ENCODE results near the gene MGMT. TPM values are rescaled to one million over a fixed set of nuclear protein-coding genes. Genes with fewer than 3 reads are reported as not detected.

MGMT gene
- total RNA-seq, 2 experiments from 2014 or later, result 9.0 to 9.6 TPM

DNA sequence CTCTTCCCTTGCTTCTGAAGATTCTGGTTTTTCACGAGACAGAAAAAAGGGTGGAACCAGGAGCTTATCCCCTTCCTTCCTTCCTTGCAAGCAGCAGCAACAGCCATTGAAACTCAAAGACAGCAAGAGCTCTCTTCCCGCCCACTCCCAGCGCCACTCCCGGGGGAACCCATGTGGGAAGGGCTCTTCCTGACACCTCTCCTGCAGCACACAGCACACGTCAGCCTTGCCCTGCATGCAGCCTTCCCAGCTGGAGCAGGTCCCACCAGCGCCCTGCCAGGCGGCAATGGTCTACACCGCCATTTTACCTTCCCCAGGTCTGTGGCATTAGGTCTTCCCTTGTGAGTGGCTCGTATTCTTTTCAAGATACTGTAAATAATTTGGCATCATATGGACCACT is 161.8 kb downstream of the MGMT start:
- H3K4me3 ChIP-seq (ENCODE audit: low read length), result no peak overlapping the region
- peaks cover 7% of the 10 kb centered on the region for H3K4me1 Mint-ChIP-seq (ENCODE audit: low read depth)
- POLR2A ChIA-PET, result no interaction called here
- CTCF ChIA-PET, result no interaction called here
- no peaks in the 10 kb centered on the region for H3K36me3 ChIP-seq (ENCODE audit: insufficient read depth, low read length)
- peaks cover 0 to 48% of the 10 kb centered on the region in 2 experiments for H3K9me3 ChIP-seq (ENCODE audit: control insufficient read depth in 1 of 2, insufficient read depth in 1 of 2, low read length in 2 of 2)
- no peak overlapping the region for H3K27ac ChIP-seq (ENCODE audit: low read depth in 1 of 2, low read length in 2 of 2)
- no peaks in the 10 kb centered on the region for H3K4me1 ChIP-seq (ENCODE audit: insufficient read depth, low read length)
- H3K27ac Mint-ChIP-seq, result no peak overlapping the region
- intact Hi-C loops (cut with DNase I, micrococcal nuclease), result no loop called here
- no peaks in the 10 kb centered on the region for H3K27me3 Mint-ChIP-seq
- DNase-seq (no peak), ATAC-seq (ENCODE audit: poor library complexity) (no peak)
- peaks cover 11% of the 10 kb centered on the region for H3K9me3 Mint-ChIP-seq
- H3K27me3 ChIP-seq (ENCODE audit: control insufficient read depth in 1 of 2, insufficient read depth in 2 of 2, low read length in 2 of 2), result no peaks in the 10 kb centered on the region
- H3K36me3 Mint-ChIP-seq (ENCODE audit: low read depth), result peaks cover 86% of the 10 kb centered on the region
- no peak overlapping the region for H3K4me3 Mint-ChIP-seq
- TF ChIP-seq, protein P1, sequence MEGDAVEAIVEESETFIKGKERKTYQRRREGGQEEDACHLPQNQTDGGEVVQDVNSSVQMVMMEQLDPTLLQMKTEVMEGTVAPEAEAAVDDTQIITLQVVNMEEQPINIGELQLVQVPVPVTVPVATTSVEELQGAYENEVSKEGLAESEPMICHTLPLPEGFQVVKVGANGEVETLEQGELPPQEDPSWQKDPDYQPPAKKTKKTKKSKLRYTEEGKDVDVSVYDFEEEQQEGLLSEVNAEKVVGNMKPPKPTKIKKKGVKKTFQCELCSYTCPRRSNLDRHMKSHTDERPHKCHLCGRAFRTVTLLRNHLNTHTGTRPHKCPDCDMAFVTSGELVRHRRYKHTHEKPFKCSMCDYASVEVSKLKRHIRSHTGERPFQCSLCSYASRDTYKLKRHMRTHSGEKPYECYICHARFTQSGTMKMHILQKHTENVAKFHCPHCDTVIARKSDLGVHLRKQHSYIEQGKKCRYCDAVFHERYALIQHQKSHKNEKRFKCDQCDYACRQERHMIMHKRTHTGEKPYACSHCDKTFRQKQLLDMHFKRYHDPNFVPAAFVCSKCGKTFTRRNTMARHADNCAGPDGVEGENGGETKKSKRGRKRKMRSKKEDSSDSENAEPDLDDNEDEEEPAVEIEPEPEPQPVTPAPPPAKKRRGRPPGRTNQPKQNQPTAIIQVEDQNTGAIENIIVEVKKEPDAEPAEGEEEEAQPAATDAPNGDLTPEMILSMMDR (IDR thresholded peaks at IDR 0.05), result no peak

DNA sequence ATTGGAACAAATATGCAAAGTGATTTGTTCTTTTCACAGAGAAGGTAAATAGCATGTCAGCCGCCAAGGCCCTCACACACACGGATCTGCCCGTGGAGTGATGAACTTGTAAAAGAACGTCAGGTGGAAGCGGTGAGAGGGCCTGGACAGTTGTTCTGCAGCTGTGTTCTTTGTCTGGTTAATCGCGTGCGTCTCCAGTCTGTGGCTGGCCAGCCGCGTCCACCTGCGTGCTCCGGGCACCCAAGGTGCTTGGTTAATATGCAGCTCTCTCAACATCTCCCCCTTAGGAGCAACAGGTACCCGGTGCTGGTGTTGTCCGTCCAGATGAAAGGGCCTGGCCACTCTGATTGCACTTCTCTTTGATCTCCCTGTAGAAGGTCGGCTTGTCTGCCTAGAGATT is 162.9 kb downstream of the MGMT start:
- Mint-ChIP-seq H3K4me1 (ENCODE audit: low read depth) (peaks cover 7% of the 10 kb centered on the region), H3K9me3 (peaks cover 17% of the 10 kb centered on the region), H3K27me3 (no peaks in the 10 kb centered on the region), H3K36me3 (ENCODE audit: low read depth) (peaks cover 86% of the 10 kb centered on the region), H3K4me3 (no peak overlapping the region), H3K27ac (no peak overlapping the region)
- H3K4me3 ChIP-seq (ENCODE audit: low read length), result no peak overlapping the region
- DNase-seq, result no peak
- no peak for ATAC-seq (ENCODE audit: poor library complexity)
- intact Hi-C loops (cut with DNase I, micrococcal nuclease), result no loop called here
- no peaks in the 10 kb centered on the region for H3K27me3 ChIP-seq (ENCODE audit: control insufficient read depth in 1 of 2, insufficient read depth in 2 of 2, low read length in 2 of 2)
- H3K36me3 ChIP-seq (ENCODE audit: insufficient read depth, low read length), result peaks cover under 1% of the 10 kb centered on the region
- H3K4me1 ChIP-seq (ENCODE audit: insufficient read depth, low read length), result no peaks in the 10 kb centered on the region
- TF ChIP-seq, protein P1 (IDR thresholded peaks at IDR 0.05), result no peak
- peaks cover 0 to 40% of the 10 kb centered on the region in 2 experiments for H3K9me3 ChIP-seq (ENCODE audit: control insufficient read depth in 1 of 2, insufficient read depth in 1 of 2, low read length in 2 of 2)
- H3K27ac ChIP-seq (ENCODE audit: low read depth in 1 of 2, low read length in 2 of 2), result no peak overlapping the region
- CTCF ChIA-PET, result no interaction called here
- POLR2A ChIA-PET, result no interaction called here

DNA sequence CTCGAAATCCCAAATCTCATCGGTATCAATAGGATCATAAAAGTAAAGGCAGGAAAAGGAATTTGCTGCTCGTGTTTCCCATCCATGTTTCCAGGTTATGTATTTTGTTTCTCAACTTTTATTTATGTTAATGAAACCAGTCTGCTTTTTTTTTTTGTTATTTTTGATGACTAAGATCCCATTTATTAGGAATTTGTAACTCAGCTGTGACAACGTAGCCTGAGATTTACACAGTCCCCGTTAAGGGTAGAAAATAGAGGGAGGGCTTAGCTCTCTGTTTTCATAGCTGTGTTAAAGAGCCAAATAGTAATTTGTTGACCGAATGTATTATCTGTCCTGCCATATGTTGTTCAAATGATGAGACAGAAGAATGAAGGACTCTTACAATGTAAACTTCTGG is 164.0 kb downstream of the MGMT start:
- Histone ChIP-seq H3K4me1 (ENCODE audit: insufficient read depth, low read length) (no peaks in the 10 kb centered on the region), H3K4me3 (ENCODE audit: low read length) (no peak overlapping the region), H3K9me3 (ENCODE audit: control insufficient read depth in 1 of 2, insufficient read depth in 1 of 2, low read length in 2 of 2) (peaks cover 0 to 42% of the 10 kb centered on the region in 2 experiments), H3K27me3 (ENCODE audit: control insufficient read depth in 1 of 2, insufficient read depth in 2 of 2, low read length in 2 of 2) (no peaks in the 10 kb centered on the region), H3K36me3 (ENCODE audit: insufficient read depth, low read length) (peaks cover 3% of the 10 kb centered on the region), H3K27ac (ENCODE audit: low read depth in 1 of 2, low read length in 2 of 2) (no peak overlapping the region)
- POLR2A ChIA-PET, result no interaction called here
- no peak for ATAC-seq (ENCODE audit: poor library complexity)
- Mint-ChIP-seq H3K27ac (no peak overlapping the region), H3K27me3 (no peaks in the 10 kb centered on the region), H3K4me3 (no peak overlapping the region), H3K9me3 (peaks cover 17% of the 10 kb centered on the region), H3K36me3 (ENCODE audit: low read depth) (peaks cover 86% of the 10 kb centered on the region), H3K4me1 (ENCODE audit: low read depth) (peaks cover 7% of the 10 kb centered on the region)
- TF ChIP-seq, protein P1 (IDR thresholded peaks at IDR 0.05), result no peak
- CTCF ChIA-PET, result no interaction called here
- DNase-seq, result no peak
- intact Hi-C loops (cut with DNase I, micrococcal nuclease), result no loop called here
